ENCODE measurements around the gene TTLL13.

GRCh38 chr15:90201130-90201943 lies 48.0 kb upstream of the TTLL13 start, which contains the start of gene SEMA4B:
- TF ChIP-seq EP300 (IDR thresholded peaks at IDR 0.05; ENCODE audit: borderline replicate concordance in 1 of 2, low read depth in 1 of 2, low read length in 1 of 2) (no peak; a peak in 1 of 4 replicates), REST (IDR thresholded peaks at IDR 0.05; ENCODE audit: low read depth, low read length) (no peak), JUND (IDR thresholded peaks at IDR 0.05) (no peak), POLR2AphosphoS5 (IDR thresholded peaks at IDR 0.05; ENCODE audit: low read depth, low read length) (no peak), EZH2phosphoT487 (IDR thresholded peaks at IDR 0.05; ENCODE audit: borderline replicate concordance, low read depth) (no peak), RAD21 (IDR thresholded peaks at IDR 0.05; ENCODE audit: low read length) (no peak), YY1 (IDR thresholded peaks at IDR 0.05; ENCODE audit: low read depth) (no peak), TEAD4 (IDR thresholded peaks at IDR 0.05; ENCODE audit: borderline replicate concordance, insufficient read depth) (no peak), NRF1 (IDR thresholded peaks at IDR 0.05; ENCODE audit: low read depth, low read length) (no peak), RFX5 (IDR thresholded peaks at IDR 0.05; ENCODE audit: low read length) (no peak), NFIC (IDR thresholded peaks at IDR 0.05; ENCODE audit: borderline replicate concordance) (no peak)
- TF ChIP-seq, protein P1, sequence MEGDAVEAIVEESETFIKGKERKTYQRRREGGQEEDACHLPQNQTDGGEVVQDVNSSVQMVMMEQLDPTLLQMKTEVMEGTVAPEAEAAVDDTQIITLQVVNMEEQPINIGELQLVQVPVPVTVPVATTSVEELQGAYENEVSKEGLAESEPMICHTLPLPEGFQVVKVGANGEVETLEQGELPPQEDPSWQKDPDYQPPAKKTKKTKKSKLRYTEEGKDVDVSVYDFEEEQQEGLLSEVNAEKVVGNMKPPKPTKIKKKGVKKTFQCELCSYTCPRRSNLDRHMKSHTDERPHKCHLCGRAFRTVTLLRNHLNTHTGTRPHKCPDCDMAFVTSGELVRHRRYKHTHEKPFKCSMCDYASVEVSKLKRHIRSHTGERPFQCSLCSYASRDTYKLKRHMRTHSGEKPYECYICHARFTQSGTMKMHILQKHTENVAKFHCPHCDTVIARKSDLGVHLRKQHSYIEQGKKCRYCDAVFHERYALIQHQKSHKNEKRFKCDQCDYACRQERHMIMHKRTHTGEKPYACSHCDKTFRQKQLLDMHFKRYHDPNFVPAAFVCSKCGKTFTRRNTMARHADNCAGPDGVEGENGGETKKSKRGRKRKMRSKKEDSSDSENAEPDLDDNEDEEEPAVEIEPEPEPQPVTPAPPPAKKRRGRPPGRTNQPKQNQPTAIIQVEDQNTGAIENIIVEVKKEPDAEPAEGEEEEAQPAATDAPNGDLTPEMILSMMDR (IDR thresholded peaks at IDR 0.05) = no peak
- TF ChIP-seq, protein P2, sequence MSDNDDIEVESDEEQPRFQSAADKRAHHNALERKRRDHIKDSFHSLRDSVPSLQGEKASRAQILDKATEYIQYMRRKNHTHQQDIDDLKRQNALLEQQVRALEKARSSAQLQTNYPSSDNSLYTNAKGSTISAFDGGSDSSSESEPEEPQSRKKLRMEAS (IDR thresholded peaks at IDR 0.05; ENCODE audit: low read depth) = no peak
